ENCODE measurements around the gene CDH15.

- no peak for TF ChIP-seq MLLT10 (CRISPR knock-in tag; IDR thresholded peaks at IDR 0.05)
- no peak for TF ChIP-seq ZNF333 (CRISPR knock-in tag; IDR thresholded peaks at IDR 0.05; ENCODE audit: borderline replicate concordance)
- TF ChIP-seq, protein P1, sequence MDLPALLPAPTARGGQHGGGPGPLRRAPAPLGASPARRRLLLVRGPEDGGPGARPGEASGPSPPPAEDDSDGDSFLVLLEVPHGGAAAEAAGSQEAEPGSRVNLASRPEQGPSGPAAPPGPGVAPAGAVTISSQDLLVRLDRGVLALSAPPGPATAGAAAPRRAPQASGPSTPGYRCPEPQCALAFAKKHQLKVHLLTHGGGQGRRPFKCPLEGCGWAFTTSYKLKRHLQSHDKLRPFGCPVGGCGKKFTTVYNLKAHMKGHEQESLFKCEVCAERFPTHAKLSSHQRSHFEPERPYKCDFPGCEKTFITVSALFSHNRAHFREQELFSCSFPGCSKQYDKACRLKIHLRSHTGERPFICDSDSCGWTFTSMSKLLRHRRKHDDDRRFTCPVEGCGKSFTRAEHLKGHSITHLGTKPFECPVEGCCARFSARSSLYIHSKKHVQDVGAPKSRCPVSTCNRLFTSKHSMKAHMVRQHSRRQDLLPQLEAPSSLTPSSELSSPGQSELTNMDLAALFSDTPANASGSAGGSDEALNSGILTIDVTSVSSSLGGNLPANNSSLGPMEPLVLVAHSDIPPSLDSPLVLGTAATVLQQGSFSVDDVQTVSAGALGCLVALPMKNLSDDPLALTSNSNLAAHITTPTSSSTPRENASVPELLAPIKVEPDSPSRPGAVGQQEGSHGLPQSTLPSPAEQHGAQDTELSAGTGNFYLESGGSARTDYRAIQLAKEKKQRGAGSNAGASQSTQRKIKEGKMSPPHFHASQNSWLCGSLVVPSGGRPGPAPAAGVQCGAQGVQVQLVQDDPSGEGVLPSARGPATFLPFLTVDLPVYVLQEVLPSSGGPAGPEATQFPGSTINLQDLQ (CRISPR knock-in tag; IDR thresholded peaks at IDR 0.05): no peak
- no peak for TF ChIP-seq ZKSCAN8 (CRISPR knock-in tag; IDR thresholded peaks at IDR 0.05; ENCODE audit: borderline replicate concordance)
- no peak for TF ChIP-seq CHD4 (IDR thresholded peaks at IDR 0.05; ENCODE audit: borderline replicate concordance, low read length)
- TF ChIP-seq SIN3A (IDR thresholded peaks at IDR 0.05; ENCODE audit: borderline replicate concordance, low read depth, low read length): no peak
These were observed 1.8 kb upstream of the CDH15 start for GRCh38 chr16:89169778-89170177.
